Measurements from ENCODE around the gene RETN.

RETN gene

DNA sequence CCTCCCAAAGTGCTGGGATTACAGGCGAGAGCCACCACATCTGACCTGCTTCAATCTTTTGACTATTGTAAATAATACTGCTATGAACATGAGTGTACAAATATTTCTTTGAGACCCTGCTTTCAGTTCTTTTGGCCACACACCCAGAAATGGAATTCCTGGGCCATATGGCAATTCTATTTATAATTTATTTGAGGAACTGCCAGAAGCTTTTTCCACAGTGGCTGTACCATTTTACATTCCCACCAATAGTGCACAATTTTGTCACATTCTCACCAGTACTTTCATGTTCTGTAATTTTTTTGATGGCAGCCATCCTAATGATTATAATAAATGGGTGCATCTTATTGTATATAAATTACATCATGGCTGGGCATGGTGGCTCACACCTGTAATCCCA lies 46.8 kb downstream of the RETN start:
- peaks cover 0 to 5% (median 2%) of the 10 kb centered on the region in 5 experiments for H3K9me3 ChIP-seq (ENCODE audit: control extremely low read depth in 1 of 5, control insufficient read depth in 4 of 5, insufficient read depth in 2 of 5, low read depth in 1 of 5, low read length in 4 of 5)
- H3K27me3 ChIP-seq (replicated peaks in 2 of 5; ENCODE audit: control insufficient read depth in 4 of 5, insufficient read depth in 5 of 5, low read length in 4 of 5), result no peaks in the 10 kb centered on the region
- H3K27ac ChIP-seq (ENCODE audit: insufficient read depth in 1 of 2, low read depth in 1 of 2, low read length in 2 of 2, poor library complexity in 1 of 2, severe bottlenecking in 2 of 2), result no peak overlapping the region
- ChIA-PET CTCF (interaction anchor here (1.2 kb wide), 1 partner anchor 35 kb away, joined by 3 read pairs; the partner anchor contains the start of gene TRAPPC5), POLR2A (interaction anchor here (0.7 kb wide), 1 partner anchor 32 kb away, joined by 9 read pairs; the partner anchor contains the start of gene CD209)
- H3K4me1 ChIP-seq (ENCODE audit: control extremely low read depth in 1 of 4, control insufficient read depth in 4 of 4, insufficient read depth in 4 of 4, low read length in 3 of 4), result peaks cover 0 to 36% (median 6%) of the 10 kb centered on the region in 4 experiments
- no peak for DNase-seq
- WGBS (ENCODE audit: insufficient coverage), result no CpG with 5 or more reads among the region's 1 CpG
- H3K36me3 ChIP-seq (ENCODE audit: control insufficient read depth in 4 of 4, insufficient read depth in 4 of 4, low read length in 3 of 4), result no peaks in the 10 kb centered on the region
- no peak overlapping the region for H3K4me3 ChIP-seq (ENCODE audit: control insufficient read depth in 1 of 7, extremely low read depth in 1 of 7, insufficient read depth in 4 of 7, low read depth in 2 of 7, low read length in 6 of 7)

DNA sequence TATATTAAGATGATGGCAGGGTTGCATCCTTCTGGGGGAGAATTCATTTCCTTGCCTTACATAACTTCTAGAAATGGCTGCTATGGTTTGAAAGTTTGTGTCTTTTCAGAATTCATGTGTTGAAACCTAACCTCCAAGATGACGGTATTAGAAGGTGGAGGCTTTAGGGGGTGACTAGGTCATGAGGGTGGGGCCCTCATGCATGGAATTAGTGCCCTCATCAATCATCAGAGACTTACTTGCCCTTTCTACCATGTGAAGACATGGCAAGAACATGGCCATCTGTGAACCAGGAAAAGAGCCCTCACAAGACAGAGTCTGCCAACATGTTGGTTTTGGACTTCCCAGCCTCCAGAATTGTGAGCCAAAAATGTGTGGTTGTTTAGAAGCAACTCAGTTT lies 47.9 kb downstream of the RETN start:
- Histone ChIP-seq H3K27me3 (replicated peaks in 2 of 5; ENCODE audit: control insufficient read depth in 4 of 5, insufficient read depth in 5 of 5, low read length in 4 of 5) (no peaks in the 10 kb centered on the region), H3K9me3 (ENCODE audit: control extremely low read depth in 1 of 5, control insufficient read depth in 4 of 5, insufficient read depth in 2 of 5, low read depth in 1 of 5, low read length in 4 of 5) (peaks cover 0 to 5% (median 2%) of the 10 kb centered on the region in 5 experiments), H3K27ac (ENCODE audit: insufficient read depth in 1 of 2, low read depth in 1 of 2, low read length in 2 of 2, poor library complexity in 1 of 2, severe bottlenecking in 2 of 2) (no peak overlapping the region), H3K4me3 (ENCODE audit: control insufficient read depth in 1 of 7, extremely low read depth in 1 of 7, insufficient read depth in 4 of 7, low read depth in 2 of 7, low read length in 6 of 7) (no peak overlapping the region), H3K4me1 (ENCODE audit: control extremely low read depth in 1 of 4, control insufficient read depth in 4 of 4, insufficient read depth in 4 of 4, low read length in 3 of 4) (peaks cover 0 to 35% (median 6%) of the 10 kb centered on the region in 4 experiments), H3K36me3 (ENCODE audit: control insufficient read depth in 4 of 4, insufficient read depth in 4 of 4, low read length in 3 of 4) (no peaks in the 10 kb centered on the region)
- DNase-seq, result no peak
- ChIA-PET CTCF (no interaction called here), POLR2A (no interaction called here)
- WGBS (ENCODE audit: insufficient coverage), result 100% methylated on average over 1 of the region's 1 CpG

GRCh38 chr19:7718668-7719067 lies 49.8 kb downstream of the RETN start:
- CTCF ChIA-PET, result interaction anchor here (1.2 to 1.9 kb wide), 2 partner anchors 38 to 66 kb away, joined by 4 to 6 read pairs; partner anchors contain the start of gene TRAPPC5

More at GRCh38 chr19:7718668-7719067, 49.8 kb downstream of the RETN start:
- peak overlapping the region in 1 of 7 experiments; percentile 32 for H3K4me3 ChIP-seq (ENCODE audit: control insufficient read depth in 1 of 7, extremely low read depth in 1 of 7, insufficient read depth in 4 of 7, low read depth in 2 of 7, low read length in 6 of 7)
- peak in 2 of 3 donors; percentile 63 to 67 for DNase-seq
- no peaks in the 10 kb centered on the region for H3K36me3 ChIP-seq (ENCODE audit: control insufficient read depth in 4 of 4, insufficient read depth in 4 of 4, low read length in 3 of 4)
- no peak overlapping the region for H3K27ac ChIP-seq (ENCODE audit: insufficient read depth in 1 of 2, low read depth in 1 of 2, low read length in 2 of 2, poor library complexity in 1 of 2, severe bottlenecking in 2 of 2)
- peaks cover 0 to 31% (median 6%) of the 10 kb centered on the region in 4 experiments for H3K4me1 ChIP-seq (ENCODE audit: control extremely low read depth in 1 of 4, control insufficient read depth in 4 of 4, insufficient read depth in 4 of 4, low read length in 3 of 4)
- POLR2A ChIA-PET, result no interaction called here
- H3K9me3 ChIP-seq (ENCODE audit: control extremely low read depth in 1 of 5, control insufficient read depth in 4 of 5, insufficient read depth in 2 of 5, low read depth in 1 of 5, low read length in 4 of 5), result peaks cover 0 to 5% (median 2%) of the 10 kb centered on the region in 5 experiments
- 29% methylated on average over 6 of the region's 8 CpGs for WGBS (ENCODE audit: insufficient coverage)
- H3K27me3 ChIP-seq (replicated peaks in 2 of 5; ENCODE audit: control insufficient read depth in 4 of 5, insufficient read depth in 5 of 5, low read length in 4 of 5), result peaks cover 0 to 2% (median 0%) of the 10 kb centered on the region in 5 experiments

All from common myeloid progenitor, CD34-positive (primary cell).